Suprapubic skin (tissue), 4 donors: ENCODE results near the gene PANK4. TPM values are rescaled to one million over a fixed set of nuclear protein-coding genes. Genes with fewer than 3 reads are reported as not detected.
A peak's percentile ranks its signal among the peaks of the same experiment; 100 is the strongest.
"Not testable (repeated sequence)": the region's sequence is repeated elsewhere in the genome, so short reads cannot be mapped to it uniquely, and the experiment has no call there.

Source experiments
- DNase-seq, 2 donors: peaks; one replicate each; pipeline ENCODE4 v3.0.0-alpha.2; 2019; ENCODE audit warnings: low spot score in 2 of 2
- H3K27ac ChIP-seq: fragments of 200-600 bp; sonication (generic); one replicate; pipeline ENCODE4 v1.5.1; 2019
- H3K27me3 ChIP-seq: fragments of 200-600 bp; sonication (generic); one replicate; pipeline ENCODE4 v1.5.1; 2019
- H3K36me3 ChIP-seq: fragments of 200-600 bp; sonication (generic); one replicate; pipeline ENCODE4 v1.5.1; 2019
- H3K4me1 ChIP-seq: fragments of 200-600 bp; sonication (generic); one replicate; pipeline ENCODE4 v1.5.1; 2019
- H3K4me3 ChIP-seq: fragments of 200-600 bp; sonication (generic); one replicate; pipeline ENCODE4 v1.5.1; 2019; ENCODE audit warnings: mild to moderate bottlenecking
- H3K9me3 ChIP-seq: fragments of 200-600 bp; sonication (generic); one replicate; pipeline ENCODE4 v1.5.1; 2019
- EP300 ChIP-seq: sonication (generic); formaldehyde crosslinking; IDR thresholded peaks from one replicate; pipeline ENCODE4 v1.6.1; 2017; ENCODE audit warnings: antibody characterized with exemption
- POLR2A ChIP-seq, 2 donors: fragments of 450-650 bp; IDR thresholded peaks; one replicate each; pipeline ENCODE4 v1.6.1; 2017; ENCODE audit warnings: antibody characterized with exemption in 2 of 2, mild to moderate bottlenecking in 2 of 2, moderate library complexity in 2 of 2
- POLR2AphosphoS5 ChIP-seq, 3 donors: sonication (generic); formaldehyde crosslinking; IDR thresholded peaks; one replicate each; pipeline ENCODE4 v1.6.1; 2017; ENCODE audit warnings: antibody characterized with exemption in 3 of 3
- WGBS: methylation state at CpG from one replicate; pipeline ENCODE4 v1.1.5; 2018; 5-methylcytosine and 5-hydroxymethylcytosine counted together
- total RNA-seq, 4 donors: library from RNA; depleted of rRNA; stranded (reverse); fragments of >200 nt; gene quantifications; one replicate each; pipeline ENCODE4 v1.1.0, GENCODE V29; 2016
- TF ChIP-seq, protein P1 (sequence below), 2 donors: fragments of 200-600 bp in 1 of 2; fragments of 450-650 bp in 1 of 2; sonication (generic) in 1 of 2; IDR thresholded peaks; one replicate each; pipeline ENCODE4 v1.5.1; 2016 to 2019; ENCODE audit warnings: antibody characterized with exemption in 2 of 2, mild to moderate bottlenecking in 1 of 2, moderate library complexity in 1 of 2

The PANK4 gene
- total RNA-seq, 4 donors from 2014 or later, result 17.7 to 36.0 (median 29.7) TPM

DNA sequence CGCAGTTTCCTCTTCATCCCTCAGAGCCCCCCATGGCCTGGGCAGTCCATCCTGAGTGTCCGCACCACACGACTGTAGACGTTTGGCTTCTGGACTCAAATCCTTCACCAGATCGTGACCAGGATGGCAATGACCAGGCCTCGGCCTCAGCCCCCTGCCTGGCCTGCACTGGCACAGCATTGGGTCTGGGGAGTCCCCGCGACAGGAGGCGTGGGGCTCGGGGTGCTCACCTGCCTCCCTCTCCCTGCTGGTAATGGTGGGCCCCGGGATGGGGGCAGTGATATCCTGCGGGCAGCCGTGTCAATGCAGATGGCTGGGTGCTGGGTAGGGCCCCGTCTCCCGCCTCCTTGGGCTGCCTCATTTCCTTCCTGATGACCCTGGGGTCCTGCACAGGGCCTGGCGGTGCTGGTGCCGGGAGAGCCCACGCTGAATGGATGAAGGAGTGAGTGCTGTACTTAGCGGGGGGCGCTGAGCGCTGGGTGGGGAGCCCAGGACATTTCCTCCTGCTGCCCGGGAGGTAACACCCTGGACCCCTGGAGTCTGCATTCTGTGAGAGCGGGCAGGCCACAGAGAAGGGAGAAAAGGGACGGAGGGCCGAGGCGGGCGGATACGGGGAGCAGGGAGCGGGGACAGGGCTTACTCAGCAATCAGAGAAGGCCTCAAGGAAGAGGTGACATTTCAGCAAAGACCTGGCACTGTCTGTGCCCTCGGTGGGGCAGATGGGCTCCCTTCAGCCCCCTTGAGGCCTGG, 27.6 kb upstream of the PANK4 start:
- H3K27ac ChIP-seq, result no peak overlapping the region
- 92% methylated on average over 19 of the region's 30 CpGs for WGBS
- H3K9me3 ChIP-seq, result no peaks in the 10 kb centered on the region
- no peaks in the 10 kb centered on the region for H3K27me3 ChIP-seq
- no peak for DNase-seq
- H3K4me1 ChIP-seq, result peaks cover 53% of the 10 kb centered on the region
- H3K36me3 ChIP-seq, result peaks cover 8% of the 10 kb centered on the region
- no peak overlapping the region for H3K4me3 ChIP-seq
- TF ChIP-seq EP300 (no peak), POLR2A (IDR thresholded peaks at IDR 0.05) (no peak)
- TF ChIP-seq, protein P1, sequence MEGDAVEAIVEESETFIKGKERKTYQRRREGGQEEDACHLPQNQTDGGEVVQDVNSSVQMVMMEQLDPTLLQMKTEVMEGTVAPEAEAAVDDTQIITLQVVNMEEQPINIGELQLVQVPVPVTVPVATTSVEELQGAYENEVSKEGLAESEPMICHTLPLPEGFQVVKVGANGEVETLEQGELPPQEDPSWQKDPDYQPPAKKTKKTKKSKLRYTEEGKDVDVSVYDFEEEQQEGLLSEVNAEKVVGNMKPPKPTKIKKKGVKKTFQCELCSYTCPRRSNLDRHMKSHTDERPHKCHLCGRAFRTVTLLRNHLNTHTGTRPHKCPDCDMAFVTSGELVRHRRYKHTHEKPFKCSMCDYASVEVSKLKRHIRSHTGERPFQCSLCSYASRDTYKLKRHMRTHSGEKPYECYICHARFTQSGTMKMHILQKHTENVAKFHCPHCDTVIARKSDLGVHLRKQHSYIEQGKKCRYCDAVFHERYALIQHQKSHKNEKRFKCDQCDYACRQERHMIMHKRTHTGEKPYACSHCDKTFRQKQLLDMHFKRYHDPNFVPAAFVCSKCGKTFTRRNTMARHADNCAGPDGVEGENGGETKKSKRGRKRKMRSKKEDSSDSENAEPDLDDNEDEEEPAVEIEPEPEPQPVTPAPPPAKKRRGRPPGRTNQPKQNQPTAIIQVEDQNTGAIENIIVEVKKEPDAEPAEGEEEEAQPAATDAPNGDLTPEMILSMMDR (IDR thresholded peaks at IDR 0.05), result no peak

DNA sequence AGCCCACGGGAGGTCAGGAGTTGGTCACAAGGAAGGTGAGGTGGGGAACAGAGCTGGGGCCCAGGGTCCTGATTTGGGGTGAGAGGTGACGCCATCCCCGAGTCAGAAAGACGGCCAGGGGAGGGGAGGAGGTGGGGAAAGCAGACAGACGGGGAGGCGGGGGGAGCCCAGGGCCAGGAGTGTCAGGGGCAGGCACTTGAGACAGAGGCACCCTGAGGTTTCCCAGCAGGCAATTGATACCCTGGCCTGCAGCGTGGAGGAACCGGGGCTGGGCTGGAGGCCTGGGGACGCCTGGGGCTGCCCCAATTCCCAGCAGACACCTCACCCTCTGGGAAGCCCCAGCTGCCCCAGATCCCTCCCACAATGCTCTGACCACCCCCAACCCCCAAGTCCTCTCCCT, 26.7 kb upstream of the PANK4 start:
- WGBS, result 85% methylated on average over 8 of the region's 9 CpGs
- not testable (repeated sequence) for H3K36me3 ChIP-seq, H3K27ac ChIP-seq, H3K9me3 ChIP-seq, H3K27me3 ChIP-seq, H3K4me3 ChIP-seq, DNase-seq
- H3K4me1 ChIP-seq, result peaks cover 54% of the 10 kb centered on the region

DNA sequence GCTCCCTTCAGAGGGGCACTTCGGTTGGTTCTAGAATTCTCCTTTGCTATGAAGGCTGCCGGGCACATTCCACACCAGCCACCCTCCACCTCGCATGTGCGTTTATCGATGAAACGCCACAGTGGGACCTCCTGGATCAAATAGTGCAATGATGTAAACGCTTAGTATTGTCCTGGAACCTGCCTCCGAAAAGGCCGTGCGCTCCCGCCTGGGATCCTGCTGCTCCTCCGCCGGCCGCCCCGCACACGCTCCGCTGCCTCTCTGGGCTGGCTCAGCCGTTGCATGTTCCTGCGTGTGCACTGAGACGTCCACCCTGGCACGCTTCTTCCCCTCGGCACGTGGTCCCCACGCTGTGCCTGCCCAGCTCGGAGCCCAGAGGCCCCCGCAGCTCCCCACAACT, 25.8 kb upstream of the PANK4 start:
- no peaks in the 10 kb centered on the region for H3K9me3 ChIP-seq
- H3K27ac ChIP-seq, result no peak overlapping the region
- no peak overlapping the region for H3K4me3 ChIP-seq
- 96% methylated on average over 5 of the region's 26 CpGs for WGBS
- no peaks in the 10 kb centered on the region for H3K27me3 ChIP-seq
- no peaks in the 10 kb centered on the region for H3K36me3 ChIP-seq
- H3K4me1 ChIP-seq, result peaks cover 54% of the 10 kb centered on the region
- DNase-seq, result no peak
- TF ChIP-seq POLR2A (IDR thresholded peaks at IDR 0.05), result no peak
- TF ChIP-seq POLR2AphosphoS5 (IDR thresholded peaks at IDR 0.05), result no peak
- TF ChIP-seq, protein P1 (IDR thresholded peaks at IDR 0.05), result no peak
- TF ChIP-seq EP300, result no peak

DNA sequence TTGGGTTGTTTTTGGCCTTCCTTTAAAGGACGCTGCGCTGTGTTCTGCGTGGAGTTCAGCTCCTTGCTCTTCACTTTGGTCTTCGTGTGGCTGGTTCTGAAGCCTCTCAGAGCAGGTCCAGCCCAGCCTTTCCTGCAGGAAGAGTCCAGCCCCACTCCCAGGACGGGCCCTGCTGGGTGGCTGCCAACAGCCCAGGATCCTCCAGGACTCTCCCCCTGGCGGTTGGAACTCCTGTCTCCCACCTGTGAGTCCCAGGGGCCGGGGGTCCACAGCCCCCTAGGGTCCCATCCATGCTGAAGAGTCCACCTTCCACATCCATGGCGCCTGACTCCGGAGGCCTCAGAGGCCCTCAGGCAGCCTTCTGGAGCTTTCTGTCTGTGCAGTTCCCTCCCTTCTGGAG, 25.1 kb upstream of the PANK4 start:
- not testable (repeated sequence) for H3K27ac ChIP-seq, DNase-seq, H3K4me3 ChIP-seq, H3K27me3 ChIP-seq, H3K36me3 ChIP-seq, H3K9me3 ChIP-seq
- peaks cover 55% of the 10 kb centered on the region for H3K4me1 ChIP-seq
- WGBS, result 82% methylated on average over 5 of the region's 9 CpGs

DNA sequence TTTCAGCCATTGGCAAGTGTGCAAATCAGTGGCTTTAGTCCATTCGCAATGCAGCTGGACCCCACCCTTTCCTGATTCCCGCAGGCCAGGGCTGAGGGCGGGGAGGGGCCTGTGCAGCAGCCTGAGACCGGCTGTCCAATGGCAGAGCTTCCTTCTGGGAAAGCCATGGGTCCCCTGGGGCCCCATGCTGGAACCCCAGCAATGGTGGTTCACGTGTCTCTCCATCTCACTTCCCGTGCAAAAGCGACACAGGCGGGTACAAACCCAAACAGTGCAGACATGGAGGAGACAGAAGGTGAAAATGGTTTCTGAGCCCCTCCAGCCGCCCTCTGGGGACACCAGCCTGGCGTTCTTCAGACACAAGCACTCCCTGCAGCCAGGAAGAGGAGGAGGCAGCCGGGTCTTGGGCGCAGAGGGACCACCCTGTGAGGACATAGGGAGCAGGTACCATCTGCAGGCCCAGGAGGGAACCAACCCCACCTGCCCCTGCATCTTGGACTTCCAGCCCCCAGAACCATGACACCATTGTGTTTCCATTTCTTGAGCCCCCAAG, 24.0 kb upstream of the PANK4 start:
- WGBS, result 67% methylated on average over 2 of the region's 12 CpGs
- H3K4me1 ChIP-seq, result peaks cover 59% of the 10 kb centered on the region
- not testable (repeated sequence) for H3K4me3 ChIP-seq, H3K9me3 ChIP-seq, DNase-seq, H3K36me3 ChIP-seq, H3K27me3 ChIP-seq
- H3K27ac ChIP-seq, result peak overlapping the region; percentile 18

DNA sequence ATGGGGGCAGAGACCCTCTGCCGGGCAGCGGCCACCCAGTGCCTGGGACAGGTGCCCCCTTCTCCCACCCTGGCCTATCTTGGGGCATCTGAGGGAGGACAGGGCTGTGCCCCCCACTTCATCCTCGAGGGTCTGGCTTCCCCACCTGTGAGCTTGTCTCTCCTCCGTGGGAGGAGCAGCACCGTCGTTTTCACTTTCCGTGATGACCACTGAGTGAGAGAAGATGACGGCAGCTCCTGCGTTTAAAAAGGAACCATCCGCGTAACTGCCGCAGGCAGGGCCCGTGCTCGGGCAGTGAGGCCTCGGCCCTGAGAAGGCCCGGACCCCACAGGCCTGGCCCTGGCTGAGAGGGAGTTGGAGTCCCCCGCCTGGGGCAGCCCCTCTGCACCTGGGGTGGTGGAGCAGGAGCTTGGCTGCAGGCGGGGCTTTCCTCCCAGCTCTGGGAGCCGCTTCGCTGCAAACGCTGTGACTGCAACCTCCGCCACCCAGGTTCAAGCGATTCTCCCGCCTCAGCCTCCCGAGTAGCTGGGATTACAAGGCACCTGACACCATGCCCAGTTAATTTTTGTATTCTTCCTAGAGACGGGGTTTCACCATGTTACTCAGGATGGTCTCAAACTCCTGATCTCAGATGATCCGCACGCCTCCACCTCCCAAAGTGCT, 23.1 kb upstream of the PANK4 start:
- Histone ChIP-seq H3K27ac (peak overlapping the region; percentile 95), H3K4me1 (peaks cover 60% of the 10 kb centered on the region), H3K4me3 (peak overlapping the region; percentile 64)
- not testable (repeated sequence) for H3K36me3 ChIP-seq, H3K27me3 ChIP-seq, H3K9me3 ChIP-seq, DNase-seq
- 86% methylated on average over 9 of the region's 28 CpGs for WGBS

DNA sequence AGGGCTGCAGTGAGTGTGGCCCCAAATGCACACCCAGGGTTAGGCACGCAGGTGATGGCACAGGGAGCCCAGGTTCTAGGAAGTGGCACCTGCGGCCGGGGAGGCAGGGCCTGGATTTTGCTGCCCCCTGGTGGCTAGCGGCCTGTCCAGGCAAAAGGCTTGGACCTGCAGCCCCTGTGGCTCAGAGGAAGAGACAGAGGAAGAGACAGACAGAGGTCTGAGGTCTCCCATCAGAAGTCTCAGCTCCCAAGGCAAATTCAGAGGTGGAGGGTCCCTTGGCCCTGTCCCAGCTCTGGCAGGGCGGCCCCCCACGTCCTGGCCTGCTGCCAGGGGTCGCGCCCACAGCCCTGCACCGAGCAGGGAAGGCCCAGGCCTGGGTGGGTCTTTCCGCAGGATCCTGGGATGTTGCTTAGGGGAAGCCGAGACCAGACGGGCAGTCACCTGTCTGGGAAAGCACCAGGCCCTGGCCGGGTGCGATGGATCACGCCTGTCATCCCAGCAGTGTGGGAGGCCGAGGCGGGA, 21.7 kb upstream of the PANK4 start:
- Histone ChIP-seq H3K9me3 (no peaks in the 10 kb centered on the region), H3K27me3 (no peaks in the 10 kb centered on the region), H3K4me3 (peak overlapping the region; percentile 64), H3K27ac (peak overlapping the region; percentile 95), H3K36me3 (no peaks in the 10 kb centered on the region), H3K4me1 (peaks cover 68% of the 10 kb centered on the region)
- peak; percentile 89 to 92 for DNase-seq
- no peak for TF ChIP-seq EP300
- no peak for TF ChIP-seq POLR2AphosphoS5 (IDR thresholded peaks at IDR 0.05)
- TF ChIP-seq, protein P1 (IDR thresholded peaks at IDR 0.05), result peak; percentile 84 to 93
- TF ChIP-seq POLR2A (IDR thresholded peaks at IDR 0.05), result peak in 1 of 2 donors; percentile 14
- 0% methylated on average over 3 of the region's 17 CpGs for whole genome bisulfite sequencing
